Measurements from ENCODE around the gene RNF10.
"Not testable (repeated sequence)": the region's sequence is repeated elsewhere in the genome, so short reads cannot be mapped to it uniquely, and the experiment has no call there.

- not testable (repeated sequence) for TF ChIP-seq CTCF (IDR thresholded peaks at IDR 0.05); ZFX (IDR thresholded peaks at IDR 0.05; ENCODE audit: borderline replicate concordance)
These were observed 3.8 kb upstream of the RNF10 start for GRCh38 chr12:120530418-120530761.

Data from 22Rv1 (cell line).